ENCODE data around the gene RABEPK.

RABEPK gene

DNA sequence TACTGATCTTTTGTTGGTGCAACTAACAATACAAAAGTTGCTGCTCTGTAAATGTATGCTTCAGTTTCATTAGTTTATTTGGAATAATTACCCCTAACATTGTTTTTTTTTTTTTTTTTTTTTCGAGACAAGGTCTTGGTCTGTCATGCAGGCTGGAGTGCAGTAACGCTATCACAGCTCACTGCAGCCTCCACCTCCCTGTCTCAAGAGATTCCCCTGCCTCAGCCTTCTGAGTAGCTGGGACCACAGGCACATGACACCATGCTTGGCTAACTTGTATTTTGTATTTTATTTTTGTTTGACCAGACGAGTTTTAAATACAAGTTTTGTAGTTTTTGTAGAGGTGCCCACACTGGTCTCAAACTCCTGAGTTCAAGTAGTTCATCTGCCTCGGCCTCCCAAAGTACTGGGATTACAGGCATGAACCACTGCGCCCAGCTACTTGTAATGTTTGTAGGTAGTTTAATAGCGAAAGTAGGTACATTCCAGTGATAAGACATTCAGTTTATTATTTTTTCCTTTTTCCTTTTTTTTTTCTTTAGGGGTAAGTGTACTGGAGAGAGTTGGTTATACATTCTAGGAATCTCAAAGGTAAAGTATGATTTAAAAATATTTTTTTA lies 68.2 kb downstream of the RABEPK start:
- Histone ChIP-seq H3K4me3 (ENCODE audit: low read depth, low read length) (no peak overlapping the region), H3K27me3 (no peaks in the 10 kb centered on the region), H3K36me3 (peaks cover 22% of the 10 kb centered on the region), H3K4me1 (no peaks in the 10 kb centered on the region; the same call in 1 of the 2 replicates), H3K9me3 (no peaks in the 10 kb centered on the region)
- DNase-seq, result no peak
- TF ChIP-seq, protein P1, sequence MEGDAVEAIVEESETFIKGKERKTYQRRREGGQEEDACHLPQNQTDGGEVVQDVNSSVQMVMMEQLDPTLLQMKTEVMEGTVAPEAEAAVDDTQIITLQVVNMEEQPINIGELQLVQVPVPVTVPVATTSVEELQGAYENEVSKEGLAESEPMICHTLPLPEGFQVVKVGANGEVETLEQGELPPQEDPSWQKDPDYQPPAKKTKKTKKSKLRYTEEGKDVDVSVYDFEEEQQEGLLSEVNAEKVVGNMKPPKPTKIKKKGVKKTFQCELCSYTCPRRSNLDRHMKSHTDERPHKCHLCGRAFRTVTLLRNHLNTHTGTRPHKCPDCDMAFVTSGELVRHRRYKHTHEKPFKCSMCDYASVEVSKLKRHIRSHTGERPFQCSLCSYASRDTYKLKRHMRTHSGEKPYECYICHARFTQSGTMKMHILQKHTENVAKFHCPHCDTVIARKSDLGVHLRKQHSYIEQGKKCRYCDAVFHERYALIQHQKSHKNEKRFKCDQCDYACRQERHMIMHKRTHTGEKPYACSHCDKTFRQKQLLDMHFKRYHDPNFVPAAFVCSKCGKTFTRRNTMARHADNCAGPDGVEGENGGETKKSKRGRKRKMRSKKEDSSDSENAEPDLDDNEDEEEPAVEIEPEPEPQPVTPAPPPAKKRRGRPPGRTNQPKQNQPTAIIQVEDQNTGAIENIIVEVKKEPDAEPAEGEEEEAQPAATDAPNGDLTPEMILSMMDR (IDR thresholded peaks at IDR 0.05; ENCODE audit: low read depth, low read length), result no peak

GRCh38 chr9:125269014-125269397 lies 68.7 kb downstream of the RABEPK start:
- H3K9me3 ChIP-seq, result no peaks in the 10 kb centered on the region
- TF ChIP-seq, protein P1 (IDR thresholded peaks at IDR 0.05; ENCODE audit: low read depth, low read length), result no peak
- H3K4me1 ChIP-seq, result no peaks in the 10 kb centered on the region; the same call in 1 of the 2 replicates

GRCh38 chr9:125271081-125271480 lies 70.7 kb downstream of the RABEPK start:
- no peak for DNase-seq
- H3K9me3 ChIP-seq, result no peaks in the 10 kb centered on the region
- no peaks in the 10 kb centered on the region for H3K27me3 ChIP-seq
- TF ChIP-seq, protein P1 (IDR thresholded peaks at IDR 0.05; ENCODE audit: low read depth, low read length), result no peak
- peaks cover 10% of the 10 kb centered on the region for H3K36me3 ChIP-seq
- H3K4me1 ChIP-seq, result no peaks in the 10 kb centered on the region; the same call in 1 of the 2 replicates
- no peak overlapping the region for H3K4me3 ChIP-seq (ENCODE audit: low read depth, low read length)

More at GRCh38 chr9:125269014-125269397, 68.7 kb downstream of the RABEPK start:
- Histone ChIP-seq H3K4me3 (ENCODE audit: low read depth, low read length) (no peak overlapping the region), H3K27me3 (no peaks in the 10 kb centered on the region), H3K36me3 (peaks cover 20% of the 10 kb centered on the region)
- DNase-seq, result no peak

GRCh38 chr9:125272697-125273096 lies 72.4 kb downstream of the RABEPK start:
- no peak overlapping the region for H3K4me3 ChIP-seq (ENCODE audit: low read depth, low read length)
- DNase-seq, result no peak
- no peaks in the 10 kb centered on the region; the same call in 1 of the 2 replicates for H3K4me1 ChIP-seq
- H3K27me3 ChIP-seq, result no peaks in the 10 kb centered on the region
- TF ChIP-seq, protein P1 (IDR thresholded peaks at IDR 0.05; ENCODE audit: low read depth, low read length), result no peak
- no peaks in the 10 kb centered on the region for H3K9me3 ChIP-seq
- H3K36me3 ChIP-seq, result peaks cover 5% of the 10 kb centered on the region; the same call in 1 of the 2 replicates

DNA sequence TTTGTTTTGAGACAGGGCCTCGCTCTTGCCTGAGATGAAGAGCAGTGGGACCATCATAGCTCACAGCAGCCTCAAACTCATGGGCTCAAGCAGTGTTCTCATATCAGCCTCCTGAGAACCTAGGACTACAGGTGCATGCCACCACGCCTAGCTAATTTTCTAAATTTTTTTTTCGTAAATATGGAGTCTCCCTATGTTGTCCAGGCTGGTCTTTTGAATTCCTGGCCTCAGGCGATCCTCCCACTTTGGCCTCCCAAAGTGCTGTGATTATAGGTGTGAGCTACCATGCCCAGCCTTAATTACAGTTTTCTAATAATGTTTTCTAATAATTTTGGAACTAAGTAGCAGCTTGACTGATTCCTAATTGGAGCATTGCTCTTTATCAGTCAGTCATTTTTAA lies 76.4 kb downstream of the RABEPK start:
- Histone ChIP-seq H3K36me3 (no peaks in the 10 kb centered on the region; the same call in 1 of the 2 replicates), H3K4me1 (no peaks in the 10 kb centered on the region; the same call in 1 of the 2 replicates), H3K9me3 (no peaks in the 10 kb centered on the region), H3K4me3 (ENCODE audit: low read depth, low read length) (no peak overlapping the region), H3K27me3 (no peaks in the 10 kb centered on the region)
- TF ChIP-seq, protein P1 (IDR thresholded peaks at IDR 0.05; ENCODE audit: low read depth, low read length), result no peak
- no peak for DNase-seq

GRCh38 chr9:125277411-125277810 lies 77.1 kb downstream of the RABEPK start:
- no peaks in the 10 kb centered on the region; the same call in 1 of the 2 replicates for H3K36me3 ChIP-seq

More at GRCh38 chr9:125277411-125277810, 77.1 kb downstream of the RABEPK start:
- Histone ChIP-seq H3K4me1 (no peaks in the 10 kb centered on the region; the same call in 1 of the 2 replicates), H3K9me3 (no peaks in the 10 kb centered on the region), H3K27me3 (no peaks in the 10 kb centered on the region), H3K4me3 (ENCODE audit: low read depth, low read length) (no peak overlapping the region)
- TF ChIP-seq, protein P1 (IDR thresholded peaks at IDR 0.05; ENCODE audit: low read depth, low read length), result no peak
- no peak for DNase-seq
